PC-9 (cell line): ENCODE results near the gene XKR7.

Source experiments
- CTCF ChIP-seq: fragments of 200-600 bp; sonication (generic); conservative IDR thresholded peaks from 2 replicates; pipeline ENCODE4 v1.6.1; 2017; ENCODE audit warnings: mixed run types, antibody characterized with exemption, mild to moderate bottlenecking, moderate library complexity
- EZH2 ChIP-seq: fragments of 200-600 bp; sonication (generic); IDR thresholded peaks from 2 replicates; pipeline ENCODE4 v1.8.0; 2017; ENCODE audit warnings: antibody characterized with exemption, low read depth

- TF ChIP-seq CTCF = no peak
- TF ChIP-seq EZH2 = no peak
These were observed 69.0 kb downstream of the XKR7 start for GRCh38 chr20:32036716-32037485.
